GM18520 (cell line): Measurements from ENCODE around the gene ZNF768.

Experiments
- ATAC-seq: cut with Tn5 transposase; IDR thresholded peaks from one replicate; pipeline ENCODE4 v1.9.1; 2021; ENCODE audit not compliant: unreplicated experiment

ZNF768 gene

GRCh38 chr16:30526137-30526822 is at the start of gene ZNF768:
Gene ZNF768, minus strand, starts transcription at chr16:30526566. Its CDS starts 153 bp downstream, at chr16:30526413.
- ATAC-seq: peak; percentile 15

GRCh38 chr16:30574678-30575077 is 48.3 kb upstream of the ZNF768 start:
- no peak for ATAC-seq

GRCh38 chr16:30571445-30572322 is 45.3 kb upstream of the ZNF768 start, which contains the start of gene ZNF688:
Gene ZNF688, minus strand, starts transcription at chr16:30571714. Its CDS starts 85 bp downstream, at chr16:30571629.
- peak; percentile 53 for ATAC-seq

- no peak for ATAC-seq
Measured at GRCh38 chr16:30570636-30571444, 44.5 kb upstream of the ZNF768 start.

GRCh38 chr16:30569746-30570635 is 43.6 kb upstream of the ZNF768 start:
- ATAC-seq: no peak

- no peak for ATAC-seq
Measured at GRCh38 chr16:30569281-30569680, 42.9 kb upstream of the ZNF768 start.

GRCh38 chr16:30567991-30568638 is 41.7 kb upstream of the ZNF768 start:
- ATAC-seq: no peak

GRCh38 chr16:30567160-30567990 is 41.0 kb upstream of the ZNF768 start:
- ATAC-seq: no peak

- ATAC-seq: no peak
Measured at GRCh38 chr16:30566531-30566930, 40.2 kb upstream of the ZNF768 start.

- no peak for ATAC-seq
Measured at GRCh38 chr16:30565984-30566383, 39.6 kb upstream of the ZNF768 start.

- ATAC-seq: no peak
Measured at GRCh38 chr16:30565526-30565925, 39.2 kb upstream of the ZNF768 start.

GRCh38 chr16:30562021-30562420 is 35.7 kb upstream of the ZNF768 start:
- ATAC-seq: no peak

- no peak for ATAC-seq
Measured at GRCh38 chr16:30561089-30561816, 34.9 kb upstream of the ZNF768 start.

- no peak for ATAC-seq
Measured at GRCh38 chr16:30559690-30560089, 33.3 kb upstream of the ZNF768 start.

- no peak for ATAC-seq
Measured at GRCh38 chr16:30558789-30559377, 32.5 kb upstream of the ZNF768 start.

- ATAC-seq: peak; percentile 81
Measured at GRCh38 chr16:30557957-30558788, 31.8 kb upstream of the ZNF768 start, which contains the start of gene ZNF764. Gene ZNF764, minus strand, starts transcription at chr16:30558374. Its CDS starts 192 bp downstream, at chr16:30558182.

- no peak for ATAC-seq
Measured at GRCh38 chr16:30557707-30557956, 31.3 kb upstream of the ZNF768 start.
